GM21381 (cell line): ENCODE results near the gene PEX13.
"Not testable (repeated sequence)": the region's sequence is repeated elsewhere in the genome, so short reads cannot be mapped to it uniquely, and the experiment has no call there.

Experiments used
- ATAC-seq: cut with Tn5 transposase; IDR thresholded peaks from one replicate; pipeline ENCODE4 v1.9.1; 2021; ENCODE audit warnings: mild to moderate bottlenecking, moderate library complexity; ENCODE audit not compliant: unreplicated experiment

PEX13 gene

GRCh38 chr2:61006486-61007105 is 10.9 kb upstream of the PEX13 start:
- ATAC-seq: no peak

DNA sequence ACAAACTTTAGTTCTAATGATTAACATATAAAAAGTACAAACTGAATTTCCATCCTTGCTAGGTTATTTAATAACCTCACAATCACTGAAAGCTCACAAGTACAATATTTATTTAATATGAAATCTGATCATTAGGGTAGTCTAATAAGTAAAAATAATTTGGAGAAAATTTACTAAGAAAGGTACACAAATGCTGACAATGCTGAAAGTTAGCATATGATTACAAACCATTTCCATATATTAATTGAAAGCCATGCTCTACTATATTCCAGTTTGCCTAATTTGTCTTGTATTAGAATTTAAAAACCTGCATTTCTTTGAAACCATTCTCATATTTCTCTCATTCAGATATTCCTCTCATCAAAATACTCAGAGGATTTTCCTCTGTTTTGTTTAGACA is 8.2 kb upstream of the PEX13 start:
- ATAC-seq: no peak

- no peak for ATAC-seq
Observed at GRCh38 chr2:61011678-61012077, 5.8 kb upstream of the PEX13 start.

- not testable (repeated sequence) for ATAC-seq
Observed at GRCh38 chr2:61012303-61012702, 5.2 kb upstream of the PEX13 start.

GRCh38 chr2:61013382-61013781 is 4.1 kb upstream of the PEX13 start:
- no peak for ATAC-seq

GRCh38 chr2:61014763-61015162 is 2.8 kb upstream of the PEX13 start:
- ATAC-seq: no peak

DNA sequence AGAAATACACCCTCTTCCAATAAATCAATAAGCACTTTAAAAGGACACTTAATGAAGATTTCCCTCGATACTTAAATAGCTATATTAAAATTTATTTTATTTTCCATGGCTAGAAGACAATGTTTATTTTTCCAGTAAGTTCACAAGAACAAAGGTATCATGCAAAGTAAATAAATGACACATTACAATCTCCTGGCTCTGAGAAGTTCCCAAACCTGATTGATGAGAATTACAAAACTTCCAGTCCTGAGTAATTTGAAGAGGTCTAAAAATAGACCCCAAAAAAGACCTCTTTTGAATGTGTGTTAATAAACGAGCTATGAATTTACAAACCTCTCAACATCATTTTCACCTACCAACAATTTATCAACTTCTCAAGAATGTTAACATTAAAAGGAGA is 1.5 kb upstream of the PEX13 start:
- ATAC-seq: no peak

DNA sequence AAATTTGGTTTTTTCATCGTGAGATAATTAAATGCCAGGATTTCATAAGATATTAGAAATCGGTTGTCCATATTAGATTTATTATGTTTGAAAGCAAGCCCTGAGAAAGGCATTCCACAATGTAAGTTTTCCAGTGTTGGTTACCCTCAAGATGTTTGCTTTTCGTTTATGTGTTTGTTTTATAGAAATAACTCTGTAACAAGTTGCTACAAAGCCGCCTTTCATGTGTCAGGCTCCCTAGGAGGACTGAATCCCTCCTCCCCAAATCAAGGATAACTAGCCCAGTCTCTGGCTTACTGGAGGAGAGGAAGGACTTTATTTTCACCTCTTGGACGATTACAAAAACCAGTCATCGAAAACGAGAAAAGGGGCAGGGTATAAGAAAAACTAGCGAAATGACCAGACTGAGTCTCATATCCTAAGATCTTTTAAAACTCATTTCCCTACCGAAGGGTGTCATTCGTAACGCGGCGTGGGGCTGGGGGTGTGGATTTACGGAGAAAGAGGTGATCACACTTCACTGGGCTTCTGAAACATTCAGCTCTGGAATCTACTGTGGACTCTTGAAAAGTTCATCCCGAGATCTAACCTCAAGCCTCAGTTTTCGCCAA is 1.0 kb upstream of the PEX13 start:
- peak; percentile 12 for ATAC-seq

GRCh38 chr2:61017003-61017555 is 441 bp upstream of the PEX13 start:
- peak; percentile 59 for ATAC-seq

- peak; percentile 18 for ATAC-seq
Observed at GRCh38 chr2:61018318-61018755, 817 bp downstream of the PEX13 start.

GRCh38 chr2:61018798-61019197 is 1.3 kb downstream of the PEX13 start:
- no peak for ATAC-seq

DNA sequence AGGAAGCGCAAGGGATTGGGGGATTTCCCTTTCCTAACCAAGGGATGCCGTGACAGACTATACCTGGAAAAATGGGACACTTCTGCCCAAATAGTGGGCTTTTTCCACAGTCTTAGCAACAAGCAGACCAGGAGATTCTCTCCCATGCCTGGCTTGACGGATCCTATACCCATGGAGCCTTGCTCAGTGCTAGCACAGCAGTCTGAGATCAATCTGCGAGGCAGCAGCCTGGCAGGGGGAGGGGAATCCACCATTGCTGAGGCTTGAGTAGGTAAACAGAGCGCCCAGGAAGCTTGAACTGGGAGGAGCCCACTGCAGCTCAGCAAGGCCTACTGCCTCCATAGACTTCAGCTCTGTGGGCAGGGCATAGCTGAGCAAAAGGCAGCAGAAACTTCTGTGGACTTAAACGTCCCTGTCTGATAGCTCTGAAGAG is 3.7 kb downstream of the PEX13 start:
- ATAC-seq: no peak

GRCh38 chr2:61023670-61024069 is 6.2 kb downstream of the PEX13 start:
- ATAC-seq: no peak

GRCh38 chr2:61029533-61029932 is 12.0 kb downstream of the PEX13 start:
- ATAC-seq: no peak

GRCh38 chr2:61034592-61034991 is 17.1 kb downstream of the PEX13 start:
- not testable (repeated sequence) for ATAC-seq

DNA sequence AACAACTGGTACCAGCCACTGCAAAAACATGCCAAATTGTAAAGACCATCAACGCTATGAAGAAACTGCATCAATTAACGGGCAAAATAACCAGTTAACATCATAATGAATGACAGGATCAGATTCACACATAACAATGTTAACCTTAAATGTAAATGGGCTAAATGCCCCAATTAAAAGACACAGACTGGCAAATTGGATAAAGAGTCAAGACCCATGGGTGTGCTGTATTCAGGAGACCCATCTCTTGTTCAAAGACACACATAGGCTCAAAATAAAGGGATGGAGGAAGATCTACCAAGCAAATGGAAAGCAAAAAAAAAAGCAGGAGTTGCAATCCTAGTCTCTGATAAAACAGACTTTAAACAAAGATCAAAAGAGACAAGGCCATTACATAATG is 19.1 kb downstream of the PEX13 start:
- not testable (repeated sequence) for ATAC-seq

DNA sequence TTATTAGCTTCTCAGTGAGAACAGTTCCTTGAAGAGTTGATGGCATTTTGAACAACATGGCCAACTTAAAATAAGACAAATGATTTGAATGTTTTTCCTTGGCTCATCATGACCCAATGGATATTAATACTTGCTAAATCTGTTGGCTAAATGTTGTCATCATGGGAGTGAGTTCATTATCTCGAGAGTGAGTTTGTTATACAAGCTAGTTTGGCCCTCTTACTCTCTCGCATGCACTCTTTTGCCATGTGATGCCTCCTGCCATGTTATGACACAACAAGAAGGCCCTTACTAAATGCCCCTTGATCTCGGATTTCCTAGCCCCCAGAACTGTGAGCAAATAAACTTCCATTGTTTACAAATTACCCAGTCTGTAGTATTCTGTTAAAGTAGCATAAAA is 25.3 kb downstream of the PEX13 start:
- no peak for ATAC-seq

GRCh38 chr2:61044636-61045035 is 27.1 kb downstream of the PEX13 start:
- no peak for ATAC-seq

DNA sequence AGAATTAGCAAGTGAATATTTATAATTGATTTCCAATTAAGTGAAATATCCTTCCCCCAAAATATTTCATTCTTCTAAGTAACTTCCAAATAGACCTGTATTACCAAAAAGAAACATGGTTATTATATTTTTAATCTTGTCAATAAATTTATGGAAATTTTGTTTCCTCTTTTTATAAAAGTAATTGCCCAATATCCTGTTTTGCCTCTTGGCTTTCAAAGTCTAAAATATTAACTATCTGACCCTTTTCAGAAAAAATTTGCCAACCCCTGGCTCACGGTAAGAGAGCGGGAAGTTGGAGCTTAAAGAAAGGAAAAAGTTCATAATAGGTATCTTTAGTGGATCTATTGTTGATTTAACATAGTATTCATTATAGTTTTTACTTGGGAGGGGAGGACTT is 27.7 kb downstream of the PEX13 start:
- ATAC-seq: no peak

DNA sequence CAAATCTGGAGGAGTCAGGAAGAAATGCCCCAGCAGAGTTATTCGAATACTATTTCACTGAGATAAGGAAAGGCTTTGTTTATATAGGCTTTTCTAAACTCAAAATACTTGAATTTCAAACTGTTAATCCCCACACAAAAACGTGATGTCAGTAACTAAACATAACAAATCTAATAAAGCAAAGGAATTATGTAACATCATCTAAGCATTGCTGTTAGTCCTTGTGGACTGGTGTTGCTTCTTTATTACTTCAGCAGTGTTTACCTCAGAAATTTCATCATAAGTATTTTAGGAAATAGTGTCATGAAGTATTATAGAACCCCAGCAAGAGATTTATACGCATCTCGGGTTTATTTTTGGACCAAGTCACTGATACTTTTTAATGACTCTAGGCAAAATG is 28.5 kb downstream of the PEX13 start:
- no peak for ATAC-seq

GRCh38 chr2:61055557-61055956 is 38.0 kb downstream of the PEX13 start:
- no peak for ATAC-seq

GRCh38 chr2:61057562-61057961 is 40.0 kb downstream of the PEX13 start:
- no peak for ATAC-seq

GRCh38 chr2:61059382-61059781 is 41.9 kb downstream of the PEX13 start:
- ATAC-seq: no peak
